A549 (cell line): ENCODE measurements around the gene STAC. TPM values are rescaled to one million over a fixed set of nuclear protein-coding genes. Genes with fewer than 3 reads are reported as not detected.

Experiments used
- ATAC-seq, 2 experiments: fragments of 200-7000 bp in 1 of 2; fragments of >200 bp in 1 of 2; cut with Nextera tagmentation in 1 of 2; cut with Tn5 transposase in 1 of 2; 3 replicates each; pipeline versions ENCODE4 v1.8.0 to v1.9.1; 2018 to 2020; ENCODE audit warnings: mild to moderate bottlenecking in 1 of 2, moderate library complexity in 1 of 2
- CTCF ChIA-PET: fragments of 300-600 bp; sonication (Branson Sonifier 250); formaldehyde crosslinking; extraction: SDS; loops from one replicate; lab custom pipeline; 2021; ENCODE audit warnings: antibody characterized with exemption, inconsistent platforms; lab: Yijun Ruan, JAX
- POLR2A ChIA-PET: fragments of 350-600 bp; formaldehyde crosslinking; extraction: SDS; loops from one replicate; lab custom pipeline; 2021; ENCODE audit warnings: antibody characterized with exemption, inconsistent platforms; lab: Yijun Ruan, JAX
- DNase-seq, 2 experiments: peaks; one replicate each; pipeline versions ENCODE4 v3.0.0 to v3.0.0-alpha.2; 2011 to 2016; ENCODE audit warnings: low read depth in 1 of 2, low spot score in 1 of 2
- FAIRE-seq: peaks from 2 replicates; lab custom pipeline; 2011; peaks lifted over from hg19 to GRCh38; lab: Jason Lieb, UNC
- H3K27ac ChIP-seq, 2 experiments: fragments of >200 bp; sonication (Bioruptor Twin); formaldehyde crosslinking; 3 replicates each; pipeline ENCODE4 v1.5.1; 2016 to 2017
- H3K4me1 ChIP-seq: fragments of >200 bp; sonication (Bioruptor Twin); formaldehyde crosslinking; 3 replicates; pipeline ENCODE4 v1.6.1; 2016
- H3K4me2 ChIP-seq: fragments of >200 bp; sonication (Bioruptor Twin); formaldehyde crosslinking; 3 replicates; pipeline ENCODE4 v1.6.1; 2016
- H3K4me3 ChIP-seq: fragments of >200 bp; sonication (Bioruptor Twin); formaldehyde crosslinking; 3 replicates; pipeline ENCODE4 v1.5.1; 2016
- H3K9me3 ChIP-seq: fragments of >200 bp; sonication (Bioruptor Twin); formaldehyde crosslinking; 3 replicates; pipeline ENCODE4 v1.6.1; 2016
- CEBPB ChIP-seq, 2 experiments: fragments of >200 bp in 1 of 2; sonication (Bioruptor Twin) in 1 of 2; formaldehyde crosslinking in 1 of 2; IDR thresholded peaks; 2 replicates each; pipeline ENCODE4 v1.6.1; 2012 to 2016
- EHF ChIP-seq: fragments of 250-450 bp; sonication (Bioruptor Pico); IDR thresholded peaks from 2 replicates; pipeline ENCODE4 v1.5.0; 2020; ENCODE audit warnings: mild to moderate bottlenecking
- EHMT2 ChIP-seq: fragments of 200-600 bp; sonication (generic); IDR thresholded peaks from 2 replicates; pipeline ENCODE4 v1.6.1; 2016; ENCODE audit warnings: antibody characterized with exemption, low read depth, mild to moderate bottlenecking, moderate library complexity
- FOSB ChIP-seq: fragments of 250-450 bp; sonication (Bioruptor Pico); IDR thresholded peaks from 2 replicates; pipeline ENCODE4 v1.5.0; 2020; ENCODE audit warnings: mild to moderate bottlenecking, moderate library complexity
- GATA3 ChIP-seq: IDR thresholded peaks from 2 replicates; pipeline ENCODE4 v1.6.1; 2012; ENCODE audit warnings: borderline replicate concordance
- MAFK ChIP-seq: fragments of 450-650 bp; IDR thresholded peaks from 2 replicates; pipeline ENCODE4 v1.6.1; 2014; ENCODE audit not compliant: partially characterized antibody
- NFE2L2 ChIP-seq: fragments of 150-350 bp; conservative IDR thresholded peaks from 2 replicates; pipeline ENCODE4 v1.6.1; 2014; ENCODE audit warnings: low read length
- PBX3 ChIP-seq: IDR thresholded peaks from 2 replicates; pipeline ENCODE4 v1.6.1; 2012
- POLR2A ChIP-seq: IDR thresholded peaks from 2 replicates; pipeline ENCODE4 v1.6.1; 2012; ENCODE audit warnings: mild to moderate bottlenecking, low read length
- SREBF2 ChIP-seq: fragments of 450-650 bp; IDR thresholded peaks from 2 replicates; pipeline ENCODE4 v1.6.1; 2014; ENCODE audit warnings: mild to moderate bottlenecking, moderate library complexity
- ZC3H11A ChIP-seq: fragments of 450-650 bp; IDR thresholded peaks from 2 replicates; pipeline ENCODE4 v1.6.1; 2014; ENCODE audit warnings: antibody characterized with exemption, mild to moderate bottlenecking
- ZNF302 ChIP-seq: fragments of 250-450 bp; sonication (Bioruptor Pico); IDR thresholded peaks from 2 replicates; pipeline ENCODE4 v1.9.0; 2021; ENCODE audit warnings: inconsistent platforms, mild to moderate bottlenecking, moderate library complexity
- ZSCAN20 ChIP-seq: fragments of 250-450 bp; sonication (Bioruptor Pico); IDR thresholded peaks from 2 replicates; pipeline ENCODE4 v1.8.0; 2022; ENCODE audit warnings: mild to moderate bottlenecking, moderate library complexity
- WGBS: methylation state at CpG from one replicate; pipeline ENCODE4 v1.1.6; 2017; ENCODE audit errors: missing lambda C conversion rate; 5-methylcytosine and 5-hydroxymethylcytosine counted together
- polyA plus RNA-seq, 4 experiments: library from polyadenylated mRNA; depleted of rRNA in 3 of 4; stranded (reverse); fragments of >200 nt; fragmentation: RNase III in 1 of 4; extraction: RNeasy Plus Mini Kit Qiagen cat#74134 plus additional on column Dnase treatment in 1 of 4; gene quantifications; 2 replicates in 3 of 4; 3 replicates in 1 of 4; pipeline ENCODE4 v1.2.3, GENCODE V29; 2011 to 2017

The STAC gene
- polyA plus RNA-seq, 2 of the 4 experiments (the other 2 are of a cell fraction), result 2.2 to 3.4 TPM

- FAIRE-seq (no peak), ATAC-seq (no peak), DNase-seq (no peak)
- CTCF ChIA-PET, result interaction anchor here (1.0 to 1.2 kb wide), 3 partner anchors 15 to 362 kb away, joined by 3 to 4 read pairs (median 4); no protein-coding TSS in a partner anchor
- Histone ChIP-seq H3K4me3 (no peak overlapping the region), H3K9me3 (no peaks in the 10 kb centered on the region), H3K4me2 (no peak overlapping the region), H3K27ac (no peak overlapping the region), H3K4me1 (no peaks in the 10 kb centered on the region; the same call in 2 of the 3 replicates)
- 55% methylated on average over 8 of the region's 8 CpGs for WGBS
- POLR2A ChIA-PET, result no interaction called here
- TF ChIP-seq GATA3, result no peak
These were observed 105.9 kb downstream of the STAC start for GRCh38 chr3:36486009-36486795.

- ChIA-PET POLR2A (no interaction called here), CTCF (interaction anchor here (1.1 to 1.2 kb wide), 2 partner anchors 17 to 364 kb away, joined by 4 read pairs; no protein-coding TSS in a partner anchor)
- TF ChIP-seq SREBF2 (no peak), POLR2A (no peak), NFE2L2 (no peak), PBX3 (no peak)
- no peak overlapping the region for H3K4me2 ChIP-seq
- ATAC-seq (no peak), DNase-seq (no peak), FAIRE-seq (no peak)
- H3K4me1 ChIP-seq, result peaks cover 11% of the 10 kb centered on the region; the same call in 2 of the 3 replicates
- WGBS, result 39% methylated on average over 4 of the region's 4 CpGs
- H3K27ac ChIP-seq, result no peak overlapping the region
- no peak overlapping the region for H3K4me3 ChIP-seq
- no peaks in the 10 kb centered on the region for H3K9me3 ChIP-seq
These were observed 107.3 kb downstream of the STAC start for GRCh38 chr3:36487616-36488015.

GRCh38 chr3:36488077-36488789, 107.9 kb downstream of the STAC start:
- Histone ChIP-seq H3K4me1 (peaks cover 11% of the 10 kb centered on the region; the same call in 2 of the 3 replicates), H3K4me3 (no peak overlapping the region), H3K9me3 (no peaks in the 10 kb centered on the region), H3K4me2 (no peak overlapping the region), H3K27ac (no peak overlapping the region)
- TF ChIP-seq ZC3H11A (no peak), MAFK (peak; percentile 91)
- ATAC-seq (no peak), DNase-seq (no peak), FAIRE-seq (no peak)
- ChIA-PET POLR2A (interaction anchor here (0.6 kb wide), 1 partner anchor 312 kb away, joined by 7 read pairs; no protein-coding TSS in a partner anchor), CTCF (no interaction called here)
- 44% methylated on average over 6 of the region's 6 CpGs for WGBS

GRCh38 chr3:36489101-36489500, 108.8 kb downstream of the STAC start:
- Histone ChIP-seq H3K4me3 (no peak overlapping the region), H3K9me3 (no peaks in the 10 kb centered on the region), H3K27ac (no peak overlapping the region), H3K4me2 (no peak overlapping the region), H3K4me1 (peaks cover 11% of the 10 kb centered on the region; the same call in 2 of the 3 replicates)
- WGBS, result 78% methylated on average over 4 of the region's 4 CpGs
- no peak for DNase-seq
- ChIA-PET CTCF (no interaction called here), POLR2A (no interaction called here)
- ATAC-seq, result no peak
- FAIRE-seq, result no peak
- TF ChIP-seq FOSB (CRISPR knock-in tag) (no peak), ZSCAN20 (CRISPR knock-in tag) (no peak), ZNF302 (CRISPR knock-in tag) (no peak), CEBPB (IDR thresholded peaks at IDR 0.05) (no peak), EHMT2 (no peak), EHF (CRISPR knock-in tag) (no peak)
